Ramos (cell line): ENCODE measurements around the gene MBOAT1.
"Not testable (repeated sequence)": the region's sequence is repeated elsewhere in the genome, so short reads cannot be mapped to it uniquely, and the experiment has no call there.

Source experiments
- in situ Hi-C: fragments of 300-500 bp; cut with MboI; formaldehyde crosslinking; loops from one replicate; pipeline ENCODE4 v1.14.3; 2022; ENCODE audit warnings: low sequenced_read_pairs; ENCODE audit not compliant: unreplicated experiment

MBOAT1 gene

GRCh38 chr6:20204512-20204894, 7.8 kb downstream of the MBOAT1 start:
- in situ Hi-C loops, result no loop called here

- in situ Hi-C loops, result no loop called here
These were observed 8.4 kb downstream of the MBOAT1 start for GRCh38 chr6:20203561-20204511.

- in situ Hi-C loops, result no loop called here
These were observed 9.5 kb downstream of the MBOAT1 start for GRCh38 chr6:20202699-20203302.

- in situ Hi-C loops, result no loop called here
These were observed 10.0 kb downstream of the MBOAT1 start for GRCh38 chr6:20202324-20202658.

GRCh38 chr6:20200761-20201630, 11.3 kb downstream of the MBOAT1 start:
- in situ Hi-C loops, result no loop called here

- in situ Hi-C loops, result no loop called here
These were observed 13.5 kb downstream of the MBOAT1 start for GRCh38 chr6:20198775-20199174.

GRCh38 chr6:20198156-20198774, 14.0 kb downstream of the MBOAT1 start:
- in situ Hi-C loops, result no loop called here

- in situ Hi-C loops, result no loop called here
These were observed 15.0 kb downstream of the MBOAT1 start for GRCh38 chr6:20197251-20197650.

GRCh38 chr6:20192625-20193024, 19.6 kb downstream of the MBOAT1 start:
- in situ Hi-C loops, result no loop called here

- in situ Hi-C loops, result no loop called here
These were observed 20.3 kb downstream of the MBOAT1 start for GRCh38 chr6:20191992-20192391.

- in situ Hi-C loops, result no loop called here
These were observed 23.6 kb downstream of the MBOAT1 start for GRCh38 chr6:20188630-20189075.

GRCh38 chr6:20186981-20187380, 25.3 kb downstream of the MBOAT1 start:
- in situ Hi-C loops, result no loop called here

GRCh38 chr6:20183706-20184105, 28.6 kb downstream of the MBOAT1 start:
- in situ Hi-C loops, result no loop called here

GRCh38 chr6:20182926-20183521, 29.2 kb downstream of the MBOAT1 start:
- in situ Hi-C loops, result no loop called here

- in situ Hi-C loops, result no loop called here
These were observed 30.2 kb downstream of the MBOAT1 start for GRCh38 chr6:20182069-20182468.

GRCh38 chr6:20180935-20181334, 31.3 kb downstream of the MBOAT1 start:
- in situ Hi-C loops, result no loop called here

- in situ Hi-C loops, result not testable (repeated sequence)
These were observed 32.8 kb downstream of the MBOAT1 start for GRCh38 chr6:20179287-20180045.

GRCh38 chr6:20178327-20178726, 33.9 kb downstream of the MBOAT1 start:
- in situ Hi-C loops, result no loop called here

- in situ Hi-C loops, result no loop called here
These were observed 36.4 kb downstream of the MBOAT1 start for GRCh38 chr6:20175810-20176410.
